GM20431 (cell line): Measurements from ENCODE around the gene LAMC3.

ENCODE experiments used
- in situ Hi-C: fragments of 300-500 bp; cut with MseI, MboI; formaldehyde crosslinking; loops from one replicate; pipeline ENCODE4 v1.15.0; 2020; ENCODE audit warnings: low sequenced_read_pairs; ENCODE audit not compliant: unreplicated experiment

Gene LAMC3

DNA sequence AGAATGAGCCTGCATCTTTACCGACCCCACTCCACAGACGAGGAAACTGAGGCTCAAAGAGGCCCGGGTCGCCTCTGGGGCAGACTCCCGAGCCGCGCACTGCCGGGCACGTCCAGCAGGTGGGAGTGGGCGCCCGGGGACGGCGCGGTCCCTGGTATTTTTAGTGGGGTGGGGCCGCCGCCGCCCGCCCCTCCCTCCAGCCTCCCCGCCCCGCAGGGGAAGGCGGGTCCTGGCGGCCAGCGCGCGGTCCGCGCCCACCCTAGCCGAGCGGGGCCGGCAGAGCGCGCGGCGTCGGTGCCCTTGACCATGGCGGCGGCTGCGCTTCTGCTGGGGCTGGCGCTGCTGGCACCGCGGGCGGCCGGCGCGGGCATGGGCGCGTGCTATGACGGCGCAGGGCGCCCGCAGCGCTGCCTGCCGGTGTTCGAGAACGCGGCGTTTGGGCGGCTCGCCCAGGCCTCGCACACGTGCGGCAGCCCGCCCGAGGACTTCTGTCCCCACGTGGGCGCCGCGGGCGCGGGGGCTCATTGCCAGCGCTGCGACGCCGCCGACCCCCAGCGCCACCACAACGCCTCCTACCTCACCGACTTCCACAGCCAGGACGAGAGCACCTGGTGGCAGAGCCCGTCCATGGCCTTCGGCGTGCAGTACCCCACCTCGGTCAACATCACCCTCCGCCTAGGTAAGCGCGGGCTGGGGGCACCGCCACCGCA, at the start of gene LAMC3:
LAMC3 (plus strand) TSS at position 266 of the 710 bp plus-strand sequence; CDS start at position 307, 41 bp downstream.
- in situ Hi-C loops, result no loop called here

DNA sequence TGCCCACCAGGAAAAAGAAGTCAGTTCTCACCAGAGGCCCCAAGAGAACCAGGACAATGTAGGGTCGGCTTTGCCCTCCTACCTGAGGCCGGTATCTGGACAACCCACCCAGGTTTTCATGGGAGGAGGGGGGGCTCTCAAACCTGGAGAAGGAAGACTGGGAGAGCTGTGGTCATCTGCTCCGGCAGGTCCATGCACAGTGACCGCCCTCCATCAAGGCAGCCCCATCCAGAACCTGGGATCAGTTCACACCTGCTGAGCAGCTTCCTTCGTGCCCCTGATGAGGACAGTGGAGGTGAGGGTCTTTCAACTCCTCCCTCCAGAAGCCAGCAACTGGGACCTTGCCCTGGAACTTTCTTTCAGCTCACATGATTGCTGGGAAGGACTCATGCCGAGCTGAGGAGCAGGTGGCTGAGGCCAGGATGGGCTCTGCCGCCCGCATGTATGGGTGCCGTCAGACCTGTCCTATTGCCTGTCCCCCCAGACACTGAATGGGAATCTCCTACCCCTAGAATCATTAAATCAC, 49.1 kb upstream of the LAMC3 start:
- in situ Hi-C loops, result no loop called here

DNA sequence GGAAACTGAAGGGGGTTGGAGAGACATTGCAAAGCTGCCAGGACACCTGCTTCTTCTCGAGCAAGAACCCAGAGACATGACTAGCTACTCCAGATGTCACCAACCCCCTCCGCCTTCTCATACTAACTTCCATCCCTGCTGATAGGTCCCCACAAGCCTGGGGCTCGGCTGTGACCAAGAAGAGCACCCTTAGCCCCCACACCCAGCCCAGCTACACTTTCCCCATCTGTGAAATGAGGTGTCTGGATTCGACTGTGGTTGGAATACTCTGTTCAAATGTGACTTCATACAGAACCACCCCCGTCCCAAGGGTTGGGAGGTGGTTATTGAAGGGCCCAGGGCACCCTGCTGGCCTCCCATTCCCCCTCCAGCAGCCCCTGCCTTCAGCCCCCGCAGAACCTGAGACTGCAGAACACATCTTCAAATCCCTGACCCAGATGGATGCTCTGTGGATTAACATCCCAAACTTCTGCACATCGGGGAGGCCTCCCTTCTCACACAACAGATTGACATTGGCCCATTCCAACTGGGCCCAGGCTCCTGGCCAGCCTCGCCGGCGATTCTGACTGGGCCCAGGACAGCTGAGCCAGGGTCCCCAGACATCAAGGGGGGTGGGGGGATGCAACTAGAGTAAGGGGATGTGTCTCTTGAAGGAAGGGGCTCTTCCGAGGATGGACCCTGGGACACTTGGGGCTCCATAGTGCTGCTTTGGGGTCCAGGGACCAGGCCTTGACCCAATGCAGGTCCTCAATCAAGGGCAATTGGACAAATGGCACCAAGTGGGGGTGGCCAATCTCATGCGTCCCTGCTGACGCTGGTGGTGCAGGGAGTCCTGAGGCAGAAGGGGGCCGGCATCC, 48.2 kb upstream of the LAMC3 start:
- in situ Hi-C loops, result no loop called here

DNA sequence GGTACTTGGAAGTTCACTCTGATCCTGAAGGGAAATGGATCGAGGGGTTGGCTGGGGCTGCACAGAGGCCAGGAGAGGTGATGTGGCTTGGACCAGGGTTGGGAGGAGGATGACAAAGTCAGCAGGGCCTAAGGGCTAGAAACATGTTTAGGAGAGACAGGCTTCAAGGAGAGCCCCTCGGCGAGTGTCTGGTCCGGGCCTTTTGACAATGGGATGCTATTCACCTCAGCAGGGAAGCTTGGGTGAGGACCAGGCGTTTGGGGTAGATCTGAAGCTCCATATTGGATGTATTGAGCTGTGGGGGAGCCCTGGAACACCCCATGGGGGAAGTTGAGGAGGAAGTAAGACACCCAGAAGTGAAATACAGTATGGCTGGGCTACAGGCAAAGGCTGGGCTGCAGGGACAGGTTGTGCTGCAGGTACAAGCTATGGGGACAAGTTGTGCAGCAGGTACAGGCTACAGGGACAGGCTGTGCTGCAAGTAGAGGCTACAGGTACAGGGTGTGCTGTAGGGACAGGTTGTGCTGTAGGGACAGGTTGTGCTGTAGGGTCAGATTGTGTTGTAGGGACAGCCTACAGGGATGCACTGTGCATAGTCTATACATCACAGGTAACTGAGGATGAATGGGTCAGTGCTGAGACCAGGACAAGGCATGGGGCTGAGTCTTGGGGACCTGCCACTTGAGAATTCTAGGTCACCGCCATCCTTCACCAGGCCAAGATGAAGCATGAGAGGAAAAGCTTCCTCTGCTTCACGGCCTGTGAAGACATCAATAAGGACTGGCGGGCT, 47.3 kb upstream of the LAMC3 start:
- in situ Hi-C loops, result no loop called here

DNA sequence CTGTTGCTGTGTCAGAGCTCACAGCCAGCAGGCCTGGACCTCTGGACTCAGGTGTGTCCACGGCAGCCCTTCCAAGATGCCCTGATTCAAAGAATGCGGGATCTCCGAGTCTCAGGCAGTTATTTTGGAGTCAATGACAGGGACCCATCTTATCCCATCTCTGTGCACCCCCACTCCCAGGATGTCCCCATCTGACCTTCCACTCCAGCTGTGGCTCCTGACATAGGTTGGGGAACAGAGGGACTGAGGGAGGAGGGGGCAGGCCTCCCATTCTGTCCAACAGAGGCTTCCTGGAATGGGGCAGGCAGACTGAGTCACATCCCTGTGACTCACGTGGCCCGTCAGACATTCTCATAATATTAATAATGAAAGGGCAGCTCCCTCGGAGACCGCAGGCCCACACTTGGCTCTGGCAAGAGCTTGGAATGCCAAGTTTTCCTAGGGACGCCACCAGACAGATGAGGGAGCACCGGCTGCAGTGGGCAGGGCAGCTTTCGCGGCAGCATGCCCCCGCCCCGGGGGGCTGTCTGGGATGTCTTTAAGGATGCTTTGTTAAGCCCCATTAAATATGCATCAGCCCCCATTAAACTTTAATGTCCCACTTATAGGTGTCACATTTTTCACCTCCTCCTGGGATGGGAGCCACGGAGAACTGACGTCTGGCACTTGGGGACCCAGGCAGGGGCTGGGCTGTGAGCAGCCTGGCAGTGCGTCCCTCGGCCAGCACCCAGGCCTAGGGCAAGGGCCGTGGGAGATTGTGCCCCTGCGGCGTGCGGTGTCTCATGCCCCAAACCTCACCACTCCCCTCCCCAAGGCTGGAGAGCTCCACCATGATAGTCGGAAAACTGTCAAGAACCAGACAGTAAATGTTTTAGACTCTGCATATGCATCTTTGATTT, 46.3 kb upstream of the LAMC3 start:
- in situ Hi-C loops, result no loop called here

DNA sequence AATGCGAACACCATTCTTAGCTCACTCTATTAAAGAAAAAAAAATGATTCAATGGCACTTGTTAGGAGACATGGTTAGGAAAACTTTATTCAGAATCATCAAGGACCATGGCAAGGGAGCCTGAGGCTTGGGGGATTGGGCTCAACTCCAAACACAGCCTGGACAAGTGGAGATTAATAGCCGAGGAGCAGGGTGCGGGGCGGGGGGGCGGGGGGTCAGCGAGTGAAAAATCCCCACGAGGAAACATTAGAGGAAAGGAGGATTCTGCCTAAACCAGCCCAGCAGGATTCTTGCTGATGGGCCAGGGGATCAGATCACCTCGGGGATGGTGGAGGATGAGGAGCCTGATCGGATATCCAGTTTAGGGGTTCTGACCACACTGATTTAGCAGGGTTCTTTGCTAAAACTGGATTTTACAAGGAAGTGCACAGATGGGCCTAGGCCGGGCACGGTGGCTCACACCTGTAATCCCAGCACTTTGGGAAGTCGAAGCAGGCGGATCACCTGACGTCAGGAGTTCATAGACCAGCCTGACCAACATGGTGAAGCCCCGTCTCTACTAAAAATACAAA, 45.6 kb upstream of the LAMC3 start:
- in situ Hi-C loops, result no loop called here

DNA sequence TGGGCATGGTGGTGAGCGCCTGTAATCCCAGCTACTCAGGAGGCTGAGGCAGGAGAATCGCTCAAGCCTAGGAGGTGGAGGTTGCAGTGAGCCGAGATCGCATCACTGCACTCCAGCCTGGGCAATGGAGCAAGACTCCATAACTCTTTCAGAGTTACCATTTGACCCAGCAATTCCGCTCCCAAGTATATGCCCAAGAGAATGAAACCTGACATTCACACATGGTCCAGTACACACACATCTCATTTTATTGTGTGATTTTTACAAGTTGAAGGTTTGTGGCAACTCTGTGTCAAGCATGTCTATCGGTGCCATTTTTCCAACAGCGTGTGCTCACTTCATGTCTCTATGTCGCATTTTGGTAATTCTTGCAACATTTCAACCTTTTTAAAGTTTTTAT, 45.1 kb upstream of the LAMC3 start:
- in situ Hi-C loops, result no loop called here

DNA sequence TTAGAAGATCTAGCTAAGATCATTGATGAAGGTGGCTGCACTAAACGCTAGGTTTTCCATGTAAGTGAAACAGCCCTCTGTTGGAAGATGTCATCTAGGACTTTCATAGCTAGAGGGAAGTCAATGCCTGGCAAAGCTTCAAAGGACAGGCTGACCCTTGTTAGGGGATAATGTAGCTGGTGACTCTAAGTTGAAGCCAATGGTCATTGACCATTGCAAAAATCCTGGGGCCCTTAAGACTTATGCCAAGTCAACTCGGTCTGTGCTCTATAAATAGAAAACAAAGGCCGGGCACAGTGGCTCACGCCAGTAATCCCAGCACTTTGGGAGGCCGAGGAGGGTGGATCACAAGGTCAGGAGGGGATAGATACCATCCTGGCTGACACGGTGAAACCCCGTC, 43.3 kb upstream of the LAMC3 start:
- in situ Hi-C loops, result no loop called here

DNA sequence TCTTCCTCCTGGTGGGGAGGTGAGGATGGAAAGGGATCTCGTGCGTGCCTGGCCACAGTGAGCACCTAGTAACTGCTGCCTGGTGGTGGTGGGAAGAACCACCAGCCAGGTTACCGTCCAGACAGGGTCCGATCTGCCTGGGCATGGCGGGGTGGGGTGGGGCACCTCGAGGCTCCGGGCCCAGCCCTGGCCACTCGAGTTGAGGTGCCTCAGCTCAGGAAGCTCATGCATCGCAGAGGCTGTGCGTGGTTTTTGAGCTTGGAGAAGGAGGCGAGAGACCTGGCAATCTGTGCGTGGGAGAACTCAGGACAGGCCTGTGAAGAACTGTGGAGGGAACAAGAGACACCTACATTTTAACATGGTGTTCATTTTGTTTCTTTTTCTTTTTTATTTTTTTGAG, 38.9 kb upstream of the LAMC3 start:
- in situ Hi-C loops, result no loop called here

DNA sequence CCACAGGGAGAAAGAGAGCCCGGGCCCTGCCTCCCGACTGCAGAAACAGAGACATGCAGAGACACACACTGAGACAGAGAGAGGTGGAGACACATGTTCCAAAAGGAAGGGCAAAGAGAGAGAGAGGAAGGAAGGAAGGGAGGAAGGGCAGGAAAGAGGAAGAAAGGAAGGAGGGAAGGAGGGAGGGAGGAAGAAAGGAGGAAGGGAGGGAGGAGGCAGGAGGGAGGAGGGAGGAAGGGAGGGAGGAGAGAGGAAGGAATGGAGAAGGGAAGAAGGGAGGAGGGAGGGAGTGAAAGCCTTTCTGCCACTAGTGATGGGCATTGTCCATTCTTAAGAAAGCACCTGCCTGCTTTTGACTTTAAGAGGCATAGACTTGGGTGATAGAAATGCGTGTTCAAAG, 38.1 kb upstream of the LAMC3 start:
- in situ Hi-C loops, result no loop called here

DNA sequence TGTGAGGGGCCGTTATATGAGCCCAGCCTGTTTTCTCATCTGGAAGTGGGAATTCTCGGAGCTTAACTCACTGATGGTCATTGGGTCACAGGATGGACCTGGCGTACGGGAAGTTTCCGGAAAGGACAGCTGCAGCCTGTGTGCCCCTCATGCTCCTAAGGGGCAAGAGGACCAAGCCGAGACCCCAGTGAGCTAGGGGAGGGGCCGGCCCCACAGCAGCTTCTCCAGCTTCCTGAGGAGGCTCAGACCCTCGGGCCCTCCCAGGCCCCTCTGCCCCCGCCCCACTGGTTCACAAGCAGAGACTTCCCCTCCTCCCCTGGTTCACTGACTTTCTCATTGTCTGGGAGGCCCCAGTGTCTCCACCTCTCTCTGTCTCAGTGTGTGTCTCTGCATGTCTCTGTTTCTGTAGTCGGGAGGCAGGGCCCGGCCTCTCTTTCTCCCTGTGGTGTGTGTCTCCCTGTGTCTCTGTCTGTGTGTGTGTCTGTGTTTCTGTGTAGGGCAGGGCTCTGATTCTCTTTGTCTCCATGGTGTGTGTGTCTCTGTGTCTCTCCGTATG, 37.6 kb upstream of the LAMC3 start:
- in situ Hi-C loops, result no loop called here

DNA sequence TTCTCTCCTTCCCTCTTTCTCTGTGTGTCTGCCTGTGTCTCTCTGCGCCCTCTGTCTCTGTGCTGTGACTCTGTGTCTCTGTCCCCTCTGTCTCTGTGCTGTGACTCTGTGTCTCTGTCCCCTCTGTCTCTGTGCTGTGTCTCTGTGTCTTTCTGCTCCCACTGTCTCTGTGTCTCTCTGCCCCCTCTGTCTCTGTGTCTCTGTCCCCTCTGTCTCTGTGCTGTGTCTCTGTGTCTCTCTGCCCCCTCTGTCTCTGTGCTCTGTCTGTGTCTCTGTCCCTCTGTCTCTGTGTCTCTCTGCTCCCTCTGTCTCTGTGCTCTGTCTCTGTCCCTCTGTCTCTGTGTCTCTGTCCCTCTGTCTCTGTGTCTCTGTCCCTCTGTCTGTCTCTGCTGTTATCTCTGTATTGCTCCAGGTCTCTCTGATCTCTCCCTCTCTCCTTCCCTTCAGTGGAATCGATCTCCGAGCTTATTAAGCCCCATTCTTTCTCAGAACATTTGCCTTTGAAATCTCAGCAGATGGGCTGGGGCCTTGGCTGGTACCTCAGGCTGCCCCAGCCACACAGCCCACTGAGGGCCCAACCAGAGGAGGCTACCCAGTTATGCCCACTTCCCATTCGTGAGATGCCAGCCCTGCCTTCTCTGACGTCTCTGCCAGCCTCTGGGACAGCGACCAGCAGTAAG, 36.6 kb upstream of the LAMC3 start:
- in situ Hi-C loops, result no loop called here

DNA sequence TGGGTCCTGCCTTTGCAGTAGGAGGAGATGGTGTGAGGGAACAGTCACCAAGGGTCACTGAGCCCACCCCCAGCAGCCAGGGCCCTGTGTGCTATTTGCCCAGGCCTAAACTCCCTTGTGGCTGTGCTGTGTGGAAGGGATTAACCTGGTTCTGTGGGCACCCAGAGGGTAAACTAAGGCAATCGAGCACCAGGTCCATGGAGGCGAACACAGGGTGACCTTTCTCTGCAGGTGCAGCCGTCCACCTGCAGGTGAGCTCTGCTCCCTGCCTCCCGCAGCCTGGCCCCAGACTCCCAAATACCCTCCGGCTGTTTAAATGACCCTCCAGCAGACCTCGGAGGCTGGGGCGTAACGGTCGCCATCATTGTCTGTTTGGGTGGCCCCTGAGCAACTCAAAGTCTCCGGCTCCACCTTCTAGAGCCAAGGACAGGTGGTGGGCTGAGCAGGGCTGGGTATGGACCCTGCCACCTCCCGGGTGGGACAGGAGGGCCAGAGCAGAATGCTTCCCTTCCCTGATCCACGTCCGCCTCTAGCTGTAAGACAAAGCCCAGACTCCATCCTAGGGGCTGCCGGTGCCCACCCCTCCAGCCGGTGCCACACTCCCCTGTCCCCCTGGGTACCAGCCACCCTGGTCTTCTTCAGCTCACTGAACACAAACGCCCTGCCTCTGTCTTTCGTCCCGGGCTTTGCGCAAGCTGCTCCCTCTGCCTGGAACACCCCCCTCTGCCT, 35.9 kb upstream of the LAMC3 start:
- in situ Hi-C loops, result no loop called here

DNA sequence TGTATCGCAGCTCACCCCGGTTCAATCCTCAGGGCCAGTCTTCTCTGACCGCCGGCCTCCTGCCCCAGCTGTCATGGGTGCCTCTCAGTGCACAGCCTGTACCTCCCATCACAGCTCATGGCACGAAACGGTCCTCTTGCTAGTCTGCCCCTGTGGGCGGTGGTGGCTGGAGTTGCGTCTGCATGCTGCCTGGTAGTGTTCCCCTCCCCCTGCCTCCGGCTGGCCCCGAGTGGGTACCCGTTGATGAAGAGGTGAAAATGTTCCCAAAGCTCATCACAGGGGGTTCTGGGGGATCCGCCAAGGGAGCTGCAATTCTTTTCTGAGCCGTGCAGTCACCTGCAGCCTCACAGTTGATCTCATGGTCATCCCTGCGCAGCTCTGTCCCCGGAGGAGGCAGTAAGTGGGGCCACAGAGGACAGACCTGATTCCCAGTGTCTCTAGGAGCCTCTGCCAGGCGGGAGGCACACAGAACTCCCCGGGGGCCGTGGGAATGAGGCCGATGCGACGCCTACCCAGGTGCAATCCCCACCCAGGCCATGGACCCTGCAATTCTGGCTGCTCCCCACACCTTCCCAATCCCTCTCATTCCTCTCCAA, 35.2 kb upstream of the LAMC3 start:
- in situ Hi-C loops, result no loop called here

DNA sequence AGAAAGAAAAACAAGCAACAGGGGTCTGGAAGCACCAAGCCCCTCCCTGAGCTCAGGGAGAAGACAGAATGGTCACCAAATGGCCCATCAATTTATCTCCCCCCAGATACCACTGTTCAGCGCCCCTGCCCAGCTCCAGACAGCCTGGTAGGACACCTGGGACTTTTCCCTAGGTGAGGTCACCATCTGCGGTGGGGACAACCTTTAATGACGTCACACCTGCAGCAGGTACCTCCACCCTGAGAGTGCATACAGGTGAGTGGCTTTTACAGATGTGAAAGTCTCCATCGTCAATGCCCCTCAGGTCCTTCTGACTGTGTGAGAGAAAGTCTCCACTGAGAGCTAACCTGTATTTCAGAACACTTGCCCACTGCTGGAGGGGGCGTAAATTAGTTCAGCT, 34.3 kb upstream of the LAMC3 start:
- in situ Hi-C loops, result no loop called here

DNA sequence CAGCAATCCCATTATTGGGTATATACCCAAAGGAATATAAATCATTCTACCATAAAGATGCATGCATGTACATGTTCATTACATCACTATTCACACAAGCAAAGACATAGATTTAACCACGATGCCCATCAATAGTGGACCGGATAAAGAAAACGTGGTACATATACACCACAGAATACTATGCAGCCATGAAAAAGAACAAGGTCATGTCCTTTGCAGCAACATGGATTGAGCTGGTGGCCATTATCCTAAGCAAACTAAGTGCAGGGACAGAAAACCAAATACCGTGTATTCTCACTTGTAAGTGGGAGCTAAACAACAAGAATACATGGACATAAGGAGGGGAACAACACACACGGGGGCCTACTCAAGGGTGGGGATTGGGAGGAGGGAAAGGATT, 33.8 kb upstream of the LAMC3 start:
- in situ Hi-C loops, result no loop called here
